HCT116 (cell line): ENCODE measurements around the gene TMEM191C.

Experiments
- ATF3 ChIP-seq: IDR thresholded peaks from 2 replicates; pipeline ENCODE4 v1.6.1; 2012
- CBX3 ChIP-seq: IDR thresholded peaks from 2 replicates; pipeline ENCODE4 v1.6.1; 2012; ENCODE audit warnings: low read depth
- CEBPB ChIP-seq: IDR thresholded peaks from 2 replicates; pipeline ENCODE4 v1.6.1; 2012; ENCODE audit warnings: low read depth
- EZH2phosphoT487 ChIP-seq: fragments of 200-600 bp; IDR thresholded peaks from 2 replicates; pipeline ENCODE4 v1.6.1; 2018; ENCODE audit warnings: antibody characterized with exemption, borderline replicate concordance
- POLR2A ChIP-seq: IDR thresholded peaks from 2 replicates; pipeline ENCODE4 v1.7.0; 2011; ENCODE audit warnings: borderline replicate concordance; ENCODE audit not compliant: insufficient read depth, insufficient read length; ENCODE audit errors: extremely low read depth
- POLR2AphosphoS5 ChIP-seq: IDR thresholded peaks from 2 replicates; pipeline ENCODE4 v1.6.1; 2011; ENCODE audit warnings: mild to moderate bottlenecking, low read depth, low read length, moderate library complexity
- RAD21 ChIP-seq: IDR thresholded peaks from 2 replicates; pipeline ENCODE4 v1.6.1; 2012; ENCODE audit warnings: low read depth, mild to moderate bottlenecking
- SRF ChIP-seq: IDR thresholded peaks from 2 replicates; pipeline ENCODE4 v1.6.1; 2012; ENCODE audit warnings: low read depth
- YY1 ChIP-seq: IDR thresholded peaks from 2 replicates; pipeline ENCODE4 v1.6.1; 2011; ENCODE audit warnings: low read length, low read depth, moderate library complexity, mild to moderate bottlenecking; ENCODE audit not compliant: insufficient replicate concordance; ENCODE audit errors: extremely low read depth
- TF ChIP-seq, protein P1 (sequence below), 3 experiments: fragments of 200-600 bp in 1 of 3; sonication (generic) in 1 of 3; IDR thresholded peaks in 2 of 3; conservative IDR thresholded peaks in 1 of 3; 2 replicates each; pipeline ENCODE4 v1.5.1; 2012 to 2017; ENCODE audit warnings: low read depth in 2 of 3, low read length in 2 of 3, antibody characterized with exemption in 1 of 3, borderline replicate concordance in 1 of 3, control low read depth in 1 of 3, mild to moderate bottlenecking in 1 of 3, mixed read lengths in 1 of 3, mixed run types in 1 of 3, moderate library complexity in 1 of 3; ENCODE audit not compliant: insufficient read depth in 1 of 3
- TF ChIP-seq, protein P2 (sequence below): IDR thresholded peaks from 2 replicates; pipeline ENCODE4 v1.6.1; 2012; ENCODE audit warnings: low read depth

- TF ChIP-seq, protein P1, sequence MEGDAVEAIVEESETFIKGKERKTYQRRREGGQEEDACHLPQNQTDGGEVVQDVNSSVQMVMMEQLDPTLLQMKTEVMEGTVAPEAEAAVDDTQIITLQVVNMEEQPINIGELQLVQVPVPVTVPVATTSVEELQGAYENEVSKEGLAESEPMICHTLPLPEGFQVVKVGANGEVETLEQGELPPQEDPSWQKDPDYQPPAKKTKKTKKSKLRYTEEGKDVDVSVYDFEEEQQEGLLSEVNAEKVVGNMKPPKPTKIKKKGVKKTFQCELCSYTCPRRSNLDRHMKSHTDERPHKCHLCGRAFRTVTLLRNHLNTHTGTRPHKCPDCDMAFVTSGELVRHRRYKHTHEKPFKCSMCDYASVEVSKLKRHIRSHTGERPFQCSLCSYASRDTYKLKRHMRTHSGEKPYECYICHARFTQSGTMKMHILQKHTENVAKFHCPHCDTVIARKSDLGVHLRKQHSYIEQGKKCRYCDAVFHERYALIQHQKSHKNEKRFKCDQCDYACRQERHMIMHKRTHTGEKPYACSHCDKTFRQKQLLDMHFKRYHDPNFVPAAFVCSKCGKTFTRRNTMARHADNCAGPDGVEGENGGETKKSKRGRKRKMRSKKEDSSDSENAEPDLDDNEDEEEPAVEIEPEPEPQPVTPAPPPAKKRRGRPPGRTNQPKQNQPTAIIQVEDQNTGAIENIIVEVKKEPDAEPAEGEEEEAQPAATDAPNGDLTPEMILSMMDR (IDR thresholded peaks at IDR 0.05 in 2 of 3, conservative IDR thresholded peaks at IDR 0.05 in 1 of 3; ENCODE audit: borderline replicate concordance in 1 of 3, insufficient read depth in 1 of 3, low read depth in 2 of 3, low read length in 2 of 3): no peak
- TF ChIP-seq POLR2A: no peak
- no peak for TF ChIP-seq YY1
- no peak for TF ChIP-seq EZH2phosphoT487
- TF ChIP-seq, protein P2, sequence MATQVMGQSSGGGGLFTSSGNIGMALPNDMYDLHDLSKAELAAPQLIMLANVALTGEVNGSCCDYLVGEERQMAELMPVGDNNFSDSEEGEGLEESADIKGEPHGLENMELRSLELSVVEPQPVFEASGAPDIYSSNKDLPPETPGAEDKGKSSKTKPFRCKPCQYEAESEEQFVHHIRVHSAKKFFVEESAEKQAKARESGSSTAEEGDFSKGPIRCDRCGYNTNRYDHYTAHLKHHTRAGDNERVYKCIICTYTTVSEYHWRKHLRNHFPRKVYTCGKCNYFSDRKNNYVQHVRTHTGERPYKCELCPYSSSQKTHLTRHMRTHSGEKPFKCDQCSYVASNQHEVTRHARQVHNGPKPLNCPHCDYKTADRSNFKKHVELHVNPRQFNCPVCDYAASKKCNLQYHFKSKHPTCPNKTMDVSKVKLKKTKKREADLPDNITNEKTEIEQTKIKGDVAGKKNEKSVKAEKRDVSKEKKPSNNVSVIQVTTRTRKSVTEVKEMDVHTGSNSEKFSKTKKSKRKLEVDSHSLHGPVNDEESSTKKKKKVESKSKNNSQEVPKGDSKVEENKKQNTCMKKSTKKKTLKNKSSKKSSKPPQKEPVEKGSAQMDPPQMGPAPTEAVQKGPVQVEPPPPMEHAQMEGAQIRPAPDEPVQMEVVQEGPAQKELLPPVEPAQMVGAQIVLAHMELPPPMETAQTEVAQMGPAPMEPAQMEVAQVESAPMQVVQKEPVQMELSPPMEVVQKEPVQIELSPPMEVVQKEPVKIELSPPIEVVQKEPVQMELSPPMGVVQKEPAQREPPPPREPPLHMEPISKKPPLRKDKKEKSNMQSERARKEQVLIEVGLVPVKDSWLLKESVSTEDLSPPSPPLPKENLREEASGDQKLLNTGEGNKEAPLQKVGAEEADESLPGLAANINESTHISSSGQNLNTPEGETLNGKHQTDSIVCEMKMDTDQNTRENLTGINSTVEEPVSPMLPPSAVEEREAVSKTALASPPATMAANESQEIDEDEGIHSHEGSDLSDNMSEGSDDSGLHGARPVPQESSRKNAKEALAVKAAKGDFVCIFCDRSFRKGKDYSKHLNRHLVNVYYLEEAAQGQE: no peak
- no peak for TF ChIP-seq RAD21
- TF ChIP-seq POLR2AphosphoS5: no peak
- TF ChIP-seq CEBPB: no peak
- TF ChIP-seq CBX3: no peak
- TF ChIP-seq ATF3: no peak
- no peak for TF ChIP-seq SRF
Observed at GRCh38 chr22:21446827-21447690, 20.1 kb upstream of the TMEM191C start.
